HG03039 (cell line): Measurements from ENCODE around the gene BMS1.
"Not testable (repeated sequence)": the region's sequence is repeated elsewhere in the genome, so short reads cannot be mapped to it uniquely, and the experiment has no call there.

ENCODE experiments used
- ATAC-seq: cut with Tn5 transposase; IDR thresholded peaks from one replicate; pipeline ENCODE4 v1.9.1; 2021; ENCODE audit warnings: mild to moderate bottlenecking, moderate library complexity; ENCODE audit not compliant: unreplicated experiment

Gene BMS1

GRCh38 chr10:42782446-42783180 is at the start of gene BMS1:
Gene BMS1, plus strand, starts transcription at chr10:42782795. Its CDS starts 1,600 bp downstream, at chr10:42784395.
- peak; percentile 97 for ATAC-seq

DNA sequence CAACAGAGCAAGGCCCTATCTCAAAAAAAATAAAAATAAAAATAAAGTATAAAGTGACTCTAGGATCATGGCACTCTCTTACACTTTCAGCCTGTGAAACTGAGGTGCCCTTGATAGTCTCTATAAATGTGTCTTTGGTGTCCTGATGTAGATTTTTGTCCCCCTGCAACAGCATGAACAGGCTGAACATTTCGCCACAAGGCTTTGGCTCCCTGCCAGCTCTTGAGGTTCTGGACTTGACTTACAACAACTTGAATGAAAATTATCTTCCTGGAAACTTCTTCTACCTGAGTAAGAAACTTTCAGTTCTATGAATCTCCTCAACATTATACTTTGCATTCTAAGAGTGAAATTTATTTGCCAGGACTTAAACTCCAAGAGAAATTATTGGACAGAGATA is 48.1 kb upstream of the BMS1 start:
- no peak for ATAC-seq

GRCh38 chr10:42738679-42739078 is 43.9 kb upstream of the BMS1 start:
- ATAC-seq, result no peak

DNA sequence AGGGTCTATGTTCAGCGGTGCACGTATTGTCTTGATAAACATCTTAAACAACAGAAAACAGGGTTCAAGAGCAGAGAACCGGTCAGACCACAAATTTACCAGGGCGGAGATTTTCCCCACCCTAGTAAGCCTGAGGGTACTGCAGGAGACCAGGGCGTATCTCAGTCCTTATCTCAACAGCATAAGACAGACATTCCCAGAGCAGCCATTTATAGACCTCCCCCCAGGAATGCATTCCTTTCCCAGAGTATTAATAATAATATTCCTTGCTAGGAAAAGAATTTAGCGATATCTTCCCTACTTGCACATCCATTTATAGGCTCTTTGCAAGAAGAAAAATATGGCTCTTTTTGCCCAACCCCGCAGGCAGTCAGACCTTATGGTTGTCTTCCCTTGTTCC is 41.1 kb upstream of the BMS1 start:
- not testable (repeated sequence) for ATAC-seq

DNA sequence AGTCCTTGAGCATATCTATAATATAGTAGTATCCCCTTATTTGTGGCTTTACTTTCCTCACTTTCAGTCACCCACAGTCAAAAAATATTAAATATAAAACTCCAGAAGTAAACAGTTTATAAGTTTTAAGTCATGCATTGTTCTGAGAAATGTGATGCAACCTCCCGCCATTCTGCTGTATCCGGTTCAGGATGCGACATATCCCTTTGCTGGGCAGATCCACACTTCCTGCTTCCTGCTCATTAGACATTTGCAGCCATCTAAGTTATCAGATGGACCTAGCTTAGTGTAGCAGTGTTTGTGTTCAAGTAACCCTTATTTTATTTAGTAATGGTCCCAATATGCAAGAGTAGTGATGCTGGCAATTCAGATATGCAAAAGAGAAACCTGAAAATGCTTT is 38.9 kb upstream of the BMS1 start:
- ATAC-seq, result no peak

DNA sequence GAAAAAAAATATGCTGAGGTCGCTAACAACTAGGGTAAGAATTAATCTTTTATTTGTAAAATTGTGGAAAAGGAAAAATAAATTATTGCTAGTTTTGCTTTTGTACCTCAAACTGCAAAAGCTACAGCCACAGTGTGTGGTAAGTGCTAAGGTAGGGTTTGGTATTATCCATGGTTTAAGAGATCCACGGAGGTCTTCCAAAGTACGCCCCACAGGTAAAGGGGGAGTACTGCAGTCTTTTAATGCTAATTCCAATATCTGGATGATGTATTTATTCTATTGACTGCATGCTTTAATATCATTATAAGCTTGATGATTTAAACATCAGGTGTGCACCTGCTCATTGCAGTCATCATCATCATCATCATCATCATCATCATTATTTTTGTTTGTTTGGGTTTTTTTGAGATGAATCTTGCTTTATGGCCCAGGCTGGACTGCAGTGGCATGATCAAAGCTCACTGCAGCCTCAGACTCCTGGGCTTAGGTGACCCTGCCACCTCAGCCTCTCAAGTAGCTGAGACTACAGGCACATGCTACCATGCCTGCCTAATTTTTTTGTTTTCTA is 38.4 kb upstream of the BMS1 start:
- no peak for ATAC-seq

DNA sequence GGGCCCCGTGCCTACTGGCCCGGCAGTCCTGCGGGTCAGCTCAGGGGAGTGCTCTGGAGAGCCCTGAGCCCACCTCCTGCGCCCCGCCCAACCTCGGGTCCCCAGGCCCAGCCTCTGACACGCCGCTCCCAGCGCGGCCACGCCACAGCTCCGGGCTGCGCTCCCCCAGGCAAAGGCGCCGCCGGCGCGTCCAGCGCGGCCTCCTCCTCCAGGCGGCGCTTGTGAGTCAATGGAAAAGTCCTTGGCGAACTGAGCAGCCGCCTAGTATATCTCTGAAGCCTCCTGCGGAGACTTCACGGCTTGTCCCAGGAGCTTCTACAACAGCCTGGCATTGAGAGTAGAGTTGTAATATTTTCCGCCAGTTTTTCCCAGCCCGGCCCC is 29.5 kb upstream of the BMS1 start:
- no peak for ATAC-seq

GRCh38 chr10:42753507-42754154 is 29.0 kb upstream of the BMS1 start:
- no peak for ATAC-seq

GRCh38 chr10:42754155-42755027 is 28.2 kb upstream of the BMS1 start:
- no peak for ATAC-seq

DNA sequence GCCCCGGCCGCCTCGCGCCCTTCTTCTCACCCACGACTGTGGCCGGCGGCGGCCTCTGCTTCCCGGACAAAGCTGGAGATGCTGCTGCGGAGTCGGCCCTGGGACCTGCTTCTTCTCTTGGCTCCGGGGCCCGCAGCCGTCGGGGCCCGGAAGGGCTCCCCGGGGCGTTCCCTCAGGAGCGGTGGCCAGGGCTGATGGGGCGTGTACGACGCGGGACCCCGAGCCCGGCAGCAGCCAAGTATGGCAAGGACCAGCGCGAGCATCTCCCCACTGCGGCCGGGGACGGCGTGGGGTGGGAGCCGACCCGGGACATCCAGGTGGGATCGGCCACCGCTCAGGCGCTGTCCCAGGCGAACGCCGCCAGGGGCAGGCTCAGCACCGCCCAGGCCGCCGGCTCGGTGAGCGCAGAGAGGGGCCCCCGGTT is 27.6 kb upstream of the BMS1 start:
- no peak for ATAC-seq

DNA sequence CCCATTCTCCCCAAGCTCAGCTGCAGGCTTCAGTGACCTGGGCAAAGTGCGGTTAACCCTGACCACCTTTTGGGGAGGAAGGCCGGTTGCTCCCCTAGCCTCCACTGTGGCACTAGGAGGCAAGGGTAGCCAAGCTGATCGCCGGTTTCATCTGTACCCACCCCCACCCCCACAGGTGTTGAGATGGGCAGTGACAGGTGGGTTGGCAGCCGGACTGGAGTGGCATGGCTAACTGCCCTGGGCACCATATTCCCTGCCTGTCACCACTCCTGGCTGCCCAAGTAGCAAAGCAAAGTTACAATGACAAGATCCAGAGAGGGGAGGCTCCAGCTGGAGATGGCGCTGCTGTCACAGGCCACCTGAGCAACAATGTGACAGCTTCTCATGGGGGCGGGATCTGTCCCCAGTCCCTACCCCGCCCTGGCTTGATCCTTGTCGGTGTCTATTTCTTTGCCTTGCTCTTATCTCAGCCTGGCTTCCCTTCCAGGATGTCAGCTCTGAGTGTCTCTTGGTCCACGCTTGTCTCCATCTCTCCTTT is 27.0 kb upstream of the BMS1 start:
- ATAC-seq, result no peak

- ATAC-seq, result no peak
These were observed 14.7 kb upstream of the BMS1 start for GRCh38 chr10:42767906-42768305.

DNA sequence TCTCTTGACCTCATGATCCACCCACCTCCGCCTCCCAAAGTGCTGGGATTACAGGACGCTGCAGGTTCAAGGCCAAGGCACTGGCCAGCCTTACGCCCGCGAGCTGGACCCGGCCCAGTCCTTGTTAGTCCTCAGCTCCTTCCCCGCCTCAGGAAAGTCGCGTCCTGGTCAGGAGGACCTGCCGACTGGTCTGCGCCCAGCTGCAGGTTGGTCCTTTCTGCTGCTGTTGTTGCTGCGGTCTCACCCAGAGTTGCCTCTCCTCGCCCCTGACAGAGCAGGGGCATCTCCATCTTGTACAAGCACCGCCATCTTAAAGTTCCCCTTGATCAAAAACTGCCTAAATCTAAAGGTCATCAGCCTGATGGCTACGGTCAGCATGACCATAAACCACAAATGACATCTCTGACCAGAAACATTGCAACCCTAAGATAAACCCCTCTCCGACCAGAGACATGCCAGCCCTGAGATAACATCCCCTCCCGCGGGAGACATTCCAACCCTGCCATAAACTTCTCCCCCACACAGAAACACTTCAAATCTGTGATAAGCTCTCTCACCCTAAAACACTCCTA is 13.9 kb upstream of the BMS1 start:
- ATAC-seq, result no peak

DNA sequence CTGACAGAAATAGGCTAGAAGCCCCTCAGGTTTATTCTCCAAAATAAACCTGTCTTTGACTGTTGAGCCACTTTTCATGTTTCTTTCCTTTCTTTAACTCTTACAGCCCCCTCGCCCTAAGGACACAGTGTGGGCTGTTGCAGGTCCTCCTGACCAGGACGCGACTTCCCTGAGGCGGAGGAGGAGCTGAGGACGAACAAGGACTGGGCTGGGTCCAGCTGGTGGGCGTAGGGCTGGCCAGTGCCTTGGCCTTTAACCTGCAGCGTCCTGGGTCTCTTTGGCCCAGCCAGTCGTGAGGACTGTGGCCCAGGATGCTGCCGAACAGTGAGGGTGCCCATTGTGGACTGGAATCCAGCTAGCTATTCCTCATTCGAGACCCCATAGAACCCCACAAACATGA is 13.4 kb upstream of the BMS1 start:
- no peak for ATAC-seq

GRCh38 chr10:42769673-42770072 is 12.9 kb upstream of the BMS1 start:
- ATAC-seq, result no peak

GRCh38 chr10:42776681-42777080 is 5.9 kb upstream of the BMS1 start:
- no peak for ATAC-seq

- no peak for ATAC-seq
These were observed 2.1 kb upstream of the BMS1 start for GRCh38 chr10:42780456-42780855.

DNA sequence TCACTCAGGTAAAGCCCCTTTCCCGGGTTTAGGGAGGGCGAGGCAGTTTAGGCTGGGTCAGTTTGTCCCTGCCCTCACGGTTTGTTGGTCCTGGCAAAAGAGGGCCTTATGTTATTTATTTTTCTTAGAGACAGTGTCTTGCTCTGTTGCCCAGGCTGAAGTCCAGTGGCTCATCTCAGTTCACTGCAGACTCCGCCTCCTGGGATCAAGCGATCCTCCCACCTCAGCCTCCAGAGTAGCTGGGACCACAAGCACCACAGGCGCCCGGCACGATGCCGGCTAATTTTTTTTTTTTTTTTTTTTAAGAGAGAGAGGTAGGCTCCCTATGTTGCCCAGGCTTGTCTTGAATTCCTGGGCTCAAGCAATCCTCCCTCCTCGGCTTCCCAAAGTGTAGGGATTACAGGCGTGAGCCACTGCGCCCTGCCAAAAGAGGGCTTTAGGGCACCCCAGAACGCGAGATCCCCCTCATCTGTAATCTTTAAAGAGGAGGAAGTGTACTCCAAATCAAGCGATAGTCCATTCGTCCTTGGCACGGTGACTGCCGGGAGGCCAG is 626 bp upstream of the BMS1 start:
- no peak for ATAC-seq

DNA sequence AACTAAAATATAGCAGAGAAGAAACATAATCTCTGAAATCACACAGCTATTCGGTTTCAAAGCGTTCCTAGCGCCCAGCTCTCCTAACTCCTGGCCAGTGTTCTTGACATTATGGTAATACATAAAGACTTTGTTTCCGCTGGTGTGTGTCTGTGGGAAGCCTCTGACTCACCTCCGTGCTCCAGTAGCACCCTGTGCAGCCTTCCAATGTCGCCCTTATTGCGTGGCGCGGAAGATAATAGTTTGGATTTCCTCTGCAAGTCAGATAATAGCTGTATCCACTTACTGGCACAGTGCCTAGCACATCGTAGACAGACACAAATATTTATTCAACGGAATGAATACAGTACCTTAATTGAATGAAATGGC is 570 bp downstream of the BMS1 start:
- no peak for ATAC-seq

DNA sequence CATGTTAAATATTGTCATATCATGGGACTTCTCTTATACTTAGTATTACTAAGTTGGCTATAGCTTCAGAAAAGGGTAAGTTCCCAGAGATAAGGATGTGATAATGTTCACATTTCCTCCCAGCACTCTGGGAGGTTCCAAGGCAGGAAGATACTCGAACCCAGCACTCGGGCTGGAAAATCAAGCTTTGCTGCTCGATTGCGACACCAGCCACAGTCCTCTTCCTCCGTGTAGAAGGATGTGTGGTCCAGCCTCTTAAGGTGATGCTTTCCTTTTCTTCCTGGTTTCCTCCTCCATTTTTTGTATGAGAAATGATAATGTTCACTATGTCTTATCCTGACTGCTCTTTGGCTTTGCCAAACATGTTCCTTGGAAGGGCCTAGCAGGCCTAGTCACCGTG is 3.2 kb downstream of the BMS1 start:
- ATAC-seq, result no peak

- ATAC-seq, result no peak
These were observed 8.2 kb downstream of the BMS1 start for GRCh38 chr10:42790835-42791234.
